Ovary (tissue), 9 donors: ENCODE results near the gene EYA2. TPM values are rescaled to one million over a fixed set of nuclear protein-coding genes. Genes with fewer than 3 reads are reported as not detected.
"Not testable (repeated sequence)": the region's sequence is repeated elsewhere in the genome, so short reads cannot be mapped to it uniquely, and the experiment has no call there.

Source experiments
- DNase-seq, 5 donors: peaks; one replicate each; pipeline ENCODE4 v3.0.0-alpha.2; 2019 to 2020
- H3K27ac ChIP-seq, 2 donors: fragments of 200-600 bp; one replicate each; pipeline versions ENCODE4 v1.5.1 to v1.8.0; 2019 to 2022
- H3K27me3 ChIP-seq: fragments of 200-600 bp; one replicate; pipeline ENCODE4 v1.8.0; 2022
- H3K36me3 ChIP-seq: fragments of 200-600 bp; sonication (generic); one replicate; pipeline ENCODE4 v1.5.1; 2019
- H3K4me1 ChIP-seq: one replicate; pipeline ENCODE4 v1.8.1; 2013; ENCODE audit warnings: mild to moderate bottlenecking, moderate library complexity; ENCODE audit not compliant: insufficient read depth
- H3K4me3 ChIP-seq: fragments of 200-600 bp; sonication (generic); one replicate; pipeline ENCODE4 v1.5.1; 2017
- H3K9me3 ChIP-seq, 2 donors: fragments of 200-600 bp in 1 of 2; sonication (generic) in 1 of 2; one replicate each; pipeline versions ENCODE4 v1.5.1 to v1.8.1; 2013 to 2019; ENCODE audit warnings: mild to moderate bottlenecking in 1 of 2, moderate library complexity in 1 of 2
- EP300 ChIP-seq: sonication (generic); formaldehyde crosslinking; IDR thresholded peaks from one replicate; pipeline ENCODE4 v1.6.1; 2017; ENCODE audit warnings: antibody characterized with exemption
- POLR2A ChIP-seq: fragments of 450-650 bp; IDR thresholded peaks from one replicate; pipeline ENCODE4 v1.6.1; 2017; ENCODE audit warnings: antibody characterized with exemption, mild to moderate bottlenecking, moderate library complexity
- WGBS, 3 donors: extraction: QIAGEN DNeasy Blood & Tissue Kit in 1 of 3; methylation state at CpG; one replicate each; pipeline versions ENCODE4 v1.1.5 to v1.1.7; 2013 to 2017; 5-methylcytosine and 5-hydroxymethylcytosine counted together
- intact Hi-C, 4 donors: fragments of 100-400 bp; cut with DNase I; formaldehyde crosslinking; loops; one replicate each; pipeline versions ENCODE4 v1.11.0 to v1.15.1; 2022 to 2023
- polyA plus RNA-seq, 2 donors: library from polyadenylated mRNA; stranded (reverse); fragments of 200-250 nt in 1 of 2; fragments of 350-450 nt in 1 of 2; fragmentation: Illumina TruSeq in 1 of 2; extraction: RNeasy Lipid Tissue Mini Kit (QIAGEN cat#74804) in 1 of 2; gene quantifications; one replicate each; pipeline ENCODE4 v1.2.3, GENCODE V29; 2013 to 2014
- total RNA-seq, 7 donors: library from RNA; depleted of rRNA in 2 of 7; stranded (reverse); fragments of >200 nt in 2 of 7; fragmentation: NEBNext Ultra II Directional in 3 of 7; extraction: Animal tissue kit (Norgen Biotek cat#: 25700) in 3 of 7; gene quantifications; one replicate each; pipeline versions ENCODE4 v1.1.0 to v1.2.4, GENCODE V29; 2016 to 2023
- TF ChIP-seq, protein P1 (sequence below), 3 donors: fragments of 450-650 bp in 2 of 3; fragments of 200-600 bp in 1 of 3; IDR thresholded peaks; one replicate each; pipeline versions ENCODE4 v1.5.1 to v1.8.0; 2016 to 2022; ENCODE audit warnings: antibody characterized with exemption in 3 of 3, mild to moderate bottlenecking in 1 of 3
- donor health status: DM: no; HTN: no; CAD: no; lungs with moderate emphysema.
- donor health status: DM: no; HTN: no; CAD: no.
- donor health status: Bipolar disorder and iron deficiency.
- donor health status: DM: yes; HTN: yes; CAD: no.
- donor health status: DM: no; HTN: no; CAD: no.
- donor health status: DM: yes; HTN: yes; CAD: no.

EYA2 gene
- total and polyA plus RNA-seq, 9 donors = 0.18 to 7.6 (median 1.7) TPM

GRCh38 chr20:46872328-46873211 lies 22.1 kb upstream of the EYA2 start:
- TF ChIP-seq EP300 = no peak
- TF ChIP-seq, protein P1, sequence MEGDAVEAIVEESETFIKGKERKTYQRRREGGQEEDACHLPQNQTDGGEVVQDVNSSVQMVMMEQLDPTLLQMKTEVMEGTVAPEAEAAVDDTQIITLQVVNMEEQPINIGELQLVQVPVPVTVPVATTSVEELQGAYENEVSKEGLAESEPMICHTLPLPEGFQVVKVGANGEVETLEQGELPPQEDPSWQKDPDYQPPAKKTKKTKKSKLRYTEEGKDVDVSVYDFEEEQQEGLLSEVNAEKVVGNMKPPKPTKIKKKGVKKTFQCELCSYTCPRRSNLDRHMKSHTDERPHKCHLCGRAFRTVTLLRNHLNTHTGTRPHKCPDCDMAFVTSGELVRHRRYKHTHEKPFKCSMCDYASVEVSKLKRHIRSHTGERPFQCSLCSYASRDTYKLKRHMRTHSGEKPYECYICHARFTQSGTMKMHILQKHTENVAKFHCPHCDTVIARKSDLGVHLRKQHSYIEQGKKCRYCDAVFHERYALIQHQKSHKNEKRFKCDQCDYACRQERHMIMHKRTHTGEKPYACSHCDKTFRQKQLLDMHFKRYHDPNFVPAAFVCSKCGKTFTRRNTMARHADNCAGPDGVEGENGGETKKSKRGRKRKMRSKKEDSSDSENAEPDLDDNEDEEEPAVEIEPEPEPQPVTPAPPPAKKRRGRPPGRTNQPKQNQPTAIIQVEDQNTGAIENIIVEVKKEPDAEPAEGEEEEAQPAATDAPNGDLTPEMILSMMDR (IDR thresholded peaks at IDR 0.05) = no peak
- TF ChIP-seq POLR2A = no peak
- intact Hi-C loops = no loop called here
- no peak overlapping the region for H3K4me3 ChIP-seq
- no peak overlapping the region for H3K27ac ChIP-seq
- H3K9me3 ChIP-seq = peaks cover 0 to 5% of the 10 kb centered on the region in 2 donors
- 41 to 52% (median 43%) methylated on average over 13 of the region's 13 CpGs for WGBS, 3 donors
- H3K4me1 ChIP-seq = no peaks in the 10 kb centered on the region
- no peaks in the 10 kb centered on the region for H3K36me3 ChIP-seq
- H3K27me3 ChIP-seq = no peaks in the 10 kb centered on the region
- no peak for DNase-seq

DNA sequence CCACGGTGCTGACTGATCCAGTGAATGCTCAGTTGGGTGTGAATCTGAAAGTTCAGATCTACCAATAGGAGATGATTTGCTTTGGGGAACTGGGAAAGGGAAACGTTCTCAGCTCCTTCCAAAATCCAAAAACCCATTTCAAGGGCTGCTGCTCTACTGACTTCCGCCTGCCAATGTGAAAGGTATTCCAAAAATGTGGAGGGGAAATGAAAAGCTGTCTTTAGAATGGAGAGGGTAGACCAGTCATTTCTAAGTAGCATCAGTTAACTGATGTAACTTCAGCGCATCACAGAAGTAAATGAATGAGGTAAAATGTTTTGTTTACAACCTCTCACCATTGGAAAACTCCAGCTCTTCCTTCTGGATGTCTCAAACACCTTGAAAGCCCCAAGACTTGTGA lies 19.6 kb upstream of the EYA2 start:
- intact Hi-C loops = no loop called here
- Histone ChIP-seq H3K9me3 (no peaks in the 10 kb centered on the region), H3K4me3 (no peak overlapping the region), H3K4me1 (no peaks in the 10 kb centered on the region), H3K27ac (no peak overlapping the region), H3K36me3 (no peaks in the 10 kb centered on the region), H3K27me3 (no peaks in the 10 kb centered on the region)
- TF ChIP-seq, protein P1 (IDR thresholded peaks at IDR 0.05) = no peak
- TF ChIP-seq EP300 = no peak
- no peak for TF ChIP-seq POLR2A
- DNase-seq = no peak
- WGBS, 3 donors = 43 to 56% (median 43%) methylated on average over 4 of the region's 4 CpGs

DNA sequence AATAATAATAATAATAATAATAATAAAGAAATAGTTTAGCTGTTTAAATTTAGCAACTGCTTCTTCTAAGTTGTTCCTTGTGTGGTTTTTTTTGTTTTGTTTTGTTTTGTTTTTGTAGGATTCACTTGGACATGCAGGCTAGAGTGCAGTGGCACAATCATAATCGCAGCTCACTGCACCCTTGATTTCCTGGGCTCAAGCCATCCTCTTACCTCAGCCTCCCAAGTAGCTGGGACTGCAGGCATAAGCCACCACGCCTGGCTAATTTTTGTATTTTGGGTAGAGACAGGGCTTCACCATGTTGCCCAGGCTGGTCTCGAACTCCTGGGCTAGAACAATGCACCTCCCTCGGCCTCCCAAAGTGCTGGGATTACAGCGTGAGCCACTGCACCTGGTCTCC lies 15.3 kb upstream of the EYA2 start:
- TF ChIP-seq, protein P1 (IDR thresholded peaks at IDR 0.05) = no peak
- TF ChIP-seq POLR2A = no peak
- TF ChIP-seq EP300 = no peak
- Histone ChIP-seq H3K9me3 (no peaks in the 10 kb centered on the region), H3K27me3 (no peaks in the 10 kb centered on the region), H3K36me3 (no peaks in the 10 kb centered on the region), H3K27ac (no peak overlapping the region), H3K4me1 (no peaks in the 10 kb centered on the region), H3K4me3 (no peak overlapping the region)
- 72 to 75% (median 74%) methylated on average over 5 of the region's 5 CpGs for WGBS, 3 donors
- no peak for DNase-seq
- intact Hi-C loops = no loop called here

DNA sequence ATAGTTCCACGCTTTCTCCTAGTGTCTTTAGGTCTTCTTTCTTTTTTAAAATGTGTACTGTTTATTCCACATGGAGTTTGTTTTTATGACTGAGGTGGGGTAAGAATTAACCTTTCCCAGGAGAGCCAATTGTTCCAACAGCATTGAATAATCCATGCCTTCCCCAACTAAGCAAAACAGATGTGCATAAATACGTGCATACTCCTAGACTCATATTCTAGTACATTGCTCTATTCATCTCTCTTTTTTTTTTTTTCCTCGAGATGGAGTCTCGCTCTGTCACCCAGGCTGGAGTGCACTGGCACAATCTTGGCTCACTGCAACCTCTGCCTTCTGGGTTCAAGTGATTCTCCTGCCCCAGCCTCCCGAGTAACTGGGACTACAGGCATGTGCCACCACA lies 14.7 kb upstream of the EYA2 start:
- DNase-seq, intact Hi-C loops, H3K27ac ChIP-seq, H3K4me3 ChIP-seq, H3K36me3 ChIP-seq, H3K27me3 ChIP-seq, H3K4me1 ChIP-seq, H3K9me3 ChIP-seq: not testable (repeated sequence)
- 69 to 84% (median 83%) methylated on average over 5 of the region's 5 CpGs for WGBS, 3 donors

DNA sequence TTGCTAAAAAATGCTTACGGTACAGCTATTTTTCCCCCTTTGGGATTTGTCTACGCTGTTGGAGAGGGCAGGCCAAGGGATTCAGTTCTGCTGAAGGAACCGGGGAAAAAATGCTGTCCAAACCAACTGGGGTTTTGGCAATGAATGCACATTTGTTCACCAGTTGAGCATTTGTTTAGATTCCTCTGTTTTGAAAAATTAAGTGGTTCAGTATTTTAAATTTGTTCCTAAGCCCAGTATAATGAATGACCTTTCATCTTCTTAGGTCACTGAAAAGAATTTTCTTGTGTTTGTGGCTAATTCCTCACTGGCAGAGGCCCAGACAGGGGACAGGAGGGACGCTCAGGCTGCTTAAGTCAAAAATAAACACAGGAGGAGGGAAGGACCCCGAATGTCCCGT lies 10.8 kb upstream of the EYA2 start:
- 9 to 17% (median 10%) methylated on average over 6 of the region's 6 CpGs for WGBS, 3 donors
- Histone ChIP-seq H3K4me1 (no peaks in the 10 kb centered on the region), H3K9me3 (no peaks in the 10 kb centered on the region), H3K27ac (no peak overlapping the region), H3K36me3 (no peaks in the 10 kb centered on the region), H3K27me3 (no peaks in the 10 kb centered on the region), H3K4me3 (no peak overlapping the region)
- intact Hi-C loops = no loop called here
- DNase-seq = no peak
- TF ChIP-seq, protein P1 (IDR thresholded peaks at IDR 0.05) = no peak
- no peak for TF ChIP-seq EP300
- no peak for TF ChIP-seq POLR2A
